ENCODE data around the gene BEND5. TPM values are rescaled to one million over a fixed set of nuclear protein-coding genes. Genes with fewer than 3 reads are reported as not detected.

The BEND5 gene
- total and polyA plus RNA-seq, 2 donors (not counting 1 experiment from before 2014, with no cell fraction given) = 0.39 TPM; not detected in 1

DNA sequence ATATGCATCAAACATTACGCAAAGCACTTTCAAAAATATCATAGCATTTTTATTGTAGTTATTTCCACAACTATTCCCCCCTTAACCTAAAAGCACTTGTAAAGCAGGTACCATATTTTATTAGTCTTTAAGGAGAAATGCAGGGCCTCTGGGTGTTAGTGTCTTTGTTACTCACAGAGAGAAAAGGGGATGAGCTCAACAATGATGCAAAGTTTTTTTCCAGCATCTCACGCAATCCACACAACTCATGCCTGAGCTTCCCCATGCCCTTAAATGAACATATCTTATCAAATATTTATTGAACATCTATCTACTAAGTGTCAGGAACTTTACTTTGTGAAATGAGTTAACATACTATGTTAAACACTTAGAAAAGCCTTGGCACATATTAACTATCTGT lies 50.6 kb downstream of the BEND5 start:
- no peaks in the 10 kb centered on the region for H3K79me2 ChIP-seq (ENCODE audit: control insufficient read depth, insufficient read depth, low read length)
- H3K9ac ChIP-seq (ENCODE audit: insufficient read depth, low read length) = no peak overlapping the region
- no peaks in the 10 kb centered on the region for H3K27me3 ChIP-seq (ENCODE audit: control insufficient read depth, insufficient read depth, low read length)
- H3K36me3 ChIP-seq (ENCODE audit: control insufficient read depth, insufficient read depth, low read length) = no peaks in the 10 kb centered on the region
- no peaks in the 10 kb centered on the region for H4K20me1 ChIP-seq (ENCODE audit: control insufficient read depth, extremely low read depth, insufficient read depth, low read length)
- no peak overlapping the region for H2AFZ ChIP-seq (ENCODE audit: low read length)
- H3K4me1 ChIP-seq (ENCODE audit: control insufficient read depth, extremely low read depth, insufficient read depth, low read length) = no peaks in the 10 kb centered on the region
- no peak for DNase-seq (ENCODE audit: low read depth in 2 of 2)
- no peaks in the 10 kb centered on the region for H3K9me3 ChIP-seq (ENCODE audit: control insufficient read depth, insufficient read depth, low read depth, low read length)
- no peak overlapping the region for H3K4me2 ChIP-seq (ENCODE audit: extremely low read depth, insufficient read depth, low read length)
- TF ChIP-seq, protein P1, sequence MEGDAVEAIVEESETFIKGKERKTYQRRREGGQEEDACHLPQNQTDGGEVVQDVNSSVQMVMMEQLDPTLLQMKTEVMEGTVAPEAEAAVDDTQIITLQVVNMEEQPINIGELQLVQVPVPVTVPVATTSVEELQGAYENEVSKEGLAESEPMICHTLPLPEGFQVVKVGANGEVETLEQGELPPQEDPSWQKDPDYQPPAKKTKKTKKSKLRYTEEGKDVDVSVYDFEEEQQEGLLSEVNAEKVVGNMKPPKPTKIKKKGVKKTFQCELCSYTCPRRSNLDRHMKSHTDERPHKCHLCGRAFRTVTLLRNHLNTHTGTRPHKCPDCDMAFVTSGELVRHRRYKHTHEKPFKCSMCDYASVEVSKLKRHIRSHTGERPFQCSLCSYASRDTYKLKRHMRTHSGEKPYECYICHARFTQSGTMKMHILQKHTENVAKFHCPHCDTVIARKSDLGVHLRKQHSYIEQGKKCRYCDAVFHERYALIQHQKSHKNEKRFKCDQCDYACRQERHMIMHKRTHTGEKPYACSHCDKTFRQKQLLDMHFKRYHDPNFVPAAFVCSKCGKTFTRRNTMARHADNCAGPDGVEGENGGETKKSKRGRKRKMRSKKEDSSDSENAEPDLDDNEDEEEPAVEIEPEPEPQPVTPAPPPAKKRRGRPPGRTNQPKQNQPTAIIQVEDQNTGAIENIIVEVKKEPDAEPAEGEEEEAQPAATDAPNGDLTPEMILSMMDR (conservative IDR thresholded peaks at IDR 0.05 in 1 of 2, IDR thresholded peaks at IDR 0.05 in 1 of 2; ENCODE audit: low read depth in 1 of 2, low read length in 2 of 2) = no peak
- TF ChIP-seq EZH2 (IDR thresholded peaks at IDR 0.05; ENCODE audit: low read length, missing control alignments) = no peak
- H3K27ac ChIP-seq (ENCODE audit: insufficient read depth, low read length) = no peak overlapping the region
- no peak overlapping the region for H3K4me3 ChIP-seq (replicated peaks in 1 of 4; ENCODE audit: control extremely low read depth in 1 of 4, insufficient read depth in 1 of 4, low read depth in 3 of 4, low read length in 4 of 4)

DNA sequence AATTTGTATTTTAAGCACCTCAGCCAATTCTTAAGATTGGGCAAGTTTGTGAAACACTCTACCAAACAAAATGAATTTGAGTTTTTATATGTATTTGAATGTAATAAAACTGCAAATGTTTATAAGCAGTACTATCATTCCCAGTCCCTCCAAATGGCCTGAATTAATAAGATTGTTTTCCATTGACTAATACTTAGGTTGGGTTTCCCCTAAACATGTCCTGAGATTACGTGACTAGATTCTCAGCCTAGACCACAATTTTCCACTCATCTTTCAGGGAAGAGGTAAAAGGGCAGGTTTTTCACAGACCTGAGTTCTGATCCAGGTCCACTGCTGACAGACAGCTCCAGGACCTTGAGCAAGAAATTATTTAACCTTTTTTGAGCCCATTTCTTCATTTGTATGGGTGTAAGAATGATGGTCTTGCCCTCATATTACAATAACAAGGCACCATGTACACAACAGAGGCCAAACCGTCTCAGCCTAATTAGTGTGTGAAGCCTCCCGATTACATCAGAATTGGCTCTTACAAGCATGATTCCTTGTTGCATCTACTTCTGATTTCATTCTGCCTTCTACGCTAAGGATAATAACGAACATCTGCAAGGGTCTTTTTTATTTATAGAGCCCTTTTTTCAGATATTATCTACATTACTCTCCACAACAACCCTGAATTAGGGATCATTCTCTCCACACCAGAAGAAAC lies 51.2 kb downstream of the BEND5 start:
- Histone ChIP-seq H3K36me3 (ENCODE audit: control insufficient read depth, insufficient read depth, low read length) (no peaks in the 10 kb centered on the region), H3K27me3 (ENCODE audit: control insufficient read depth, insufficient read depth, low read length) (no peaks in the 10 kb centered on the region), H3K27ac (ENCODE audit: insufficient read depth, low read length) (no peak overlapping the region), H3K4me2 (ENCODE audit: extremely low read depth, insufficient read depth, low read length) (no peak overlapping the region), H2AFZ (ENCODE audit: low read length) (no peak overlapping the region), H3K9ac (ENCODE audit: insufficient read depth, low read length) (no peak overlapping the region), H4K20me1 (ENCODE audit: control insufficient read depth, extremely low read depth, insufficient read depth, low read length) (no peaks in the 10 kb centered on the region), H3K9me3 (ENCODE audit: control insufficient read depth, insufficient read depth, low read depth, low read length) (no peaks in the 10 kb centered on the region), H3K4me1 (ENCODE audit: control insufficient read depth, extremely low read depth, insufficient read depth, low read length) (no peaks in the 10 kb centered on the region), H3K79me2 (ENCODE audit: control insufficient read depth, insufficient read depth, low read length) (no peaks in the 10 kb centered on the region), H3K4me3 (replicated peaks in 1 of 4; ENCODE audit: control extremely low read depth in 1 of 4, insufficient read depth in 1 of 4, low read depth in 3 of 4, low read length in 4 of 4) (no peak overlapping the region)
- TF ChIP-seq EZH2 (IDR thresholded peaks at IDR 0.05; ENCODE audit: low read length, missing control alignments) = no peak
- TF ChIP-seq, protein P1 (conservative IDR thresholded peaks at IDR 0.05 in 1 of 2, IDR thresholded peaks at IDR 0.05 in 1 of 2; ENCODE audit: low read depth in 1 of 2, low read length in 2 of 2) = no peak
- DNase-seq (ENCODE audit: low read depth in 2 of 2) = peak in 1 of 2 donors; percentile 41

DNA sequence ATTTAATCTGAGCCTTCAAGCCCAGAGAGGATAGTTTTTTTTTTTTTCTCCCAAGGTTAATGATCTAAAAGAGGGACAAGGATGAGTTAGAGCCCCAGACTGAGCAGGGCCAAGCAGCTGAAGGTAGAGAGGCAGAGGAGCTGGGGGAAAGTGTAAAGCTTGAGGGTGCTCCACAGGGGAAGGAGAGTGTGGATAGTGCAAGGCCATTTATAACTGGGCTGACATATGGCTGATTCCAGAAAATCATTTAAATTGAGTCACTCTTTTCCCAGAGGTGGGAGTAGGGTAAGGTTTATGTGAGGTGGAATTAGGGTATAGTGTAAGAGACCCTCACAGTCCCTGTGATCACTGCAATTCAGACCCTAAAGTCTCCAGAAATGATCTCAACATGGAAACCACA lies 55.8 kb downstream of the BEND5 start:
- H3K4me2 ChIP-seq (ENCODE audit: extremely low read depth, insufficient read depth, low read length) = no peak overlapping the region

More for the DNA sequence above, 55.8 kb downstream of the BEND5 start:
- no peak for DNase-seq (ENCODE audit: low read depth in 2 of 2)
- Histone ChIP-seq H3K4me1 (ENCODE audit: control insufficient read depth, extremely low read depth, insufficient read depth, low read length) (no peaks in the 10 kb centered on the region), H3K4me3 (replicated peaks in 1 of 4; ENCODE audit: control extremely low read depth in 1 of 4, insufficient read depth in 1 of 4, low read depth in 3 of 4, low read length in 4 of 4) (no peak overlapping the region), H3K79me2 (ENCODE audit: control insufficient read depth, insufficient read depth, low read length) (no peaks in the 10 kb centered on the region), H3K9me3 (ENCODE audit: control insufficient read depth, insufficient read depth, low read depth, low read length) (no peaks in the 10 kb centered on the region), H4K20me1 (ENCODE audit: control insufficient read depth, extremely low read depth, insufficient read depth, low read length) (no peaks in the 10 kb centered on the region), H3K36me3 (ENCODE audit: control insufficient read depth, insufficient read depth, low read length) (no peaks in the 10 kb centered on the region), H3K27me3 (ENCODE audit: control insufficient read depth, insufficient read depth, low read length) (no peaks in the 10 kb centered on the region), H2AFZ (ENCODE audit: low read length) (no peak overlapping the region), H3K27ac (ENCODE audit: insufficient read depth, low read length) (no peak overlapping the region), H3K9ac (ENCODE audit: insufficient read depth, low read length) (no peak overlapping the region)
- no peak for TF ChIP-seq EZH2 (IDR thresholded peaks at IDR 0.05; ENCODE audit: low read length, missing control alignments)
- TF ChIP-seq, protein P1 (conservative IDR thresholded peaks at IDR 0.05 in 1 of 2, IDR thresholded peaks at IDR 0.05 in 1 of 2; ENCODE audit: low read depth in 1 of 2, low read length in 2 of 2) = no peak

All from fibroblast of lung (primary cell).